Uterus (tissue), 2 donors: ENCODE results near the gene TIGD3.

Source experiments
- CTCF ChIP-seq, 4 experiments: fragments of 200-600 bp in 2 of 4; fragments of 450-650 bp in 2 of 4; sonication (generic) in 2 of 4; IDR thresholded peaks; one replicate each; pipeline ENCODE4 v1.5.1; 2016 to 2019; ENCODE audit warnings: antibody characterized with exemption in 4 of 4, mild to moderate bottlenecking in 2 of 4, moderate library complexity in 1 of 4
- POLR2A ChIP-seq, 2 donors: fragments of 450-650 bp; IDR thresholded peaks; one replicate each; pipeline ENCODE4 v1.6.1; 2016; ENCODE audit warnings: antibody characterized with exemption in 2 of 2, mild to moderate bottlenecking in 1 of 2, moderate library complexity in 1 of 2

DNA sequence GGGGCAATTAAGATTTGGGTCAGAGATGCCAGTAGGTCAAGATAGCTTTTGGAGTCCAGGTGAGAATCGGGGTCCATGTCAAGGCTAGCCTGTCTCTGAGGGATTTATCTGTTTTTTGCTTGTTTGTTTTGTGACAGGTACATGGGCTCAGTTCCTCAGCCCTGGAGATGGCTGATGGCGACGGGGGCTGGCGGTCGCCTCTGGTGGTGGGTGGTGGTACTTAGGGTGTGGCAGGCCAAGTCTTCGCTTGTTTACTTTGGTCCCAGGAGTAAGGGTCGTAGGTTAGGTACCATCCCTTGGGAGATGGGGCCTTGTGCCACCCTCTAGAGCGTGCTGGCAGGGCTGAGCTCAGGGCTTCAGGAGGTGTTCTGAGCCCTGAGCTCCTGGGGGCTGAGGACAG, 23.2 kb downstream of the TIGD3 start:
- TF ChIP-seq CTCF (IDR thresholded peaks at IDR 0.05) (no peak), POLR2A (IDR thresholded peaks at IDR 0.05) (no peak)
